NOMO-1 treated with dmso at 0.1 percent for 144 hours (cell line): ENCODE data around the gene SRPX.

Experiments used
- DNase-seq: peaks from one replicate; lab custom pipeline; 2025; ENCODE audit not compliant: unreplicated experiment; lab: John Stamatoyannopoulos, UW

The SRPX gene

DNA sequence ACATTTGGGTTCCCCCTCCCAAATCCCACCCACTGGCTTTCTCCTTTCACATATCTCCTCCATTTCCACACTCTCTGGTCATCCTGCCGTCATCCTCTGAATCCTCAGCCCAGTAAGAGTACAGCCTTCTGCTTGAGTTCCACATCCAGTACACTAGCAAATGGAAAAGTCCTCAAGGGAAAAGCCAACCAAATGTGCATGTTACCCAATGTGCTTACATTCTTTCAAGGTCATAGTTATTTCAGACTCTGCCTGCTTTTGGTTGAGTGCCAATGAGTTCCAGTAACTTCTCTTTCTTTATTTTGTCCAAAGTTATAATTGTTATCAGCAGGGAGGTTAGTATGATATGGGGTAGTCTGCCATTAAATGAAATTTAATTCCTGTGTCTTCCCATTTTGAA is 78.1 kb downstream of the SRPX start:
- DNase-seq = no peak

DNA sequence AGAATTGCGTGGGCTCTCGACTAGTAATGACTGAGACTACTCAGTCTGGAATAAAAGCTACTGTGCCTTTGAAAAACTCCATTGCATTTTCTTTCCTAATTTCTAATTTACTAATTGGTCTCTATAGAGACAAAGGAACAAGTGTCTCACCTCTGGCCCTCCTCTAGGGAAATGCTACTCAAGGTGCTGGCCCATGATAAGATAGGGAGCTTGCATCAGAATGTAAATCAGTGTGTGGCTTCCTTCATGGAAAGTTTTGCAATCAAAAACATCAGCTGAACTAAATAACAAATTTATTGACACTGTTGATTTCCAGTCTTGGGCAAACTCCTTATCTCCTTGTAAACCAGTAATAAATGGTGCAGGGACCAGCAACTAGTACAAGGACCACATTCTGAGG is 81.8 kb downstream of the SRPX start:
- no peak for DNase-seq

DNA sequence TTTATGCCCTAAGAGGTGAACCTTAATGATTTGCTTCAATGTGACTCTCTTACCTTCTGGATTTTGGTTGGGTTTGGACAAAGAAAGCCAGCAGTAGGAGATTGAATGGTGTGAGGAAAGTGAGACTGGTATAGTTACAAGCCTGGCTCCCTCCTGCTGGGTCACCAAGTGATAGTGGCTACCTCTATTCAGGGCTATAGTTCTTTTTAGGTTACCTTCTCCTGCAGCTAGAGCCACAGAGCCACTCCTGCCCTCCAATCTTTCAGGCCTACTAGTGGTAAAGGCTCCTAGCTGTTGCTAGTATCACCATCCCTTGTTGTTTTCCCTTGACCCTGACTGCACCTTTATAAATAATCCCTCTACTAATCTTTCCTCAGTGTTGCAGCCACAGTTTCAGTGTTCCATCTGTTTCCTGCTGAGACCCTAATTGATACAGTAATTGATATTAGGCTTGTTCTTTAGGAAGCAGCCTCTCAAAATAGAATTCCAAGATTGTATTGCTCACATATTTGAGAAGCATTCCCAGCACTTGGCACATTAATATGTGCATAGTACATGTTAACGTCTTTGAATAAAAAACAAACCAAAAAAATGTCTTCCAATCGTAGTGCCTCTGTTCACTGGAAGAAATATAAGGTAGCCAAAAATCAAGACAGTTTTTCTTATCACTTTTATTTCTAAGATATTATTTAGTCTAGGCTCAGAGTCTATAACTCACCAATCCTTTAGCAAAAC is 82.3 kb downstream of the SRPX start:
- DNase-seq = no peak

DNA sequence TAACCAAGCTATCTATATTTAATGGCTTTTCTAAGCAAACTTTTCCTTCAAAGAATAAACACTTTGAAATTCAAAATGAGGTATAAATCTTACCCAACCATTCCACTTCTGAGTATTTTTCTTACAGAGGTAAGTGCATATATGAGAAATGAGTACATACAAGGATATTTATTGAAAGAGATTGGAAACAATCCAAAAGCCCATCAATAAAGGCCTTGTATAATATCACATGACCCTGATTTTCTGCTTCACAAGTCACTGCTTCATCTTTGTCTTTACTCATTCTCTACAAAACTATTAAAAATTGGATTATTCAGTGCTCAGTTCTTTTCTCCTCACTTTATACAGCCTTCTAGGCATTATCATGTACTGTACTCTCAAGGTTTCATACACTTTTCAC is 91.3 kb downstream of the SRPX start:
- DNase-seq = no peak

DNA sequence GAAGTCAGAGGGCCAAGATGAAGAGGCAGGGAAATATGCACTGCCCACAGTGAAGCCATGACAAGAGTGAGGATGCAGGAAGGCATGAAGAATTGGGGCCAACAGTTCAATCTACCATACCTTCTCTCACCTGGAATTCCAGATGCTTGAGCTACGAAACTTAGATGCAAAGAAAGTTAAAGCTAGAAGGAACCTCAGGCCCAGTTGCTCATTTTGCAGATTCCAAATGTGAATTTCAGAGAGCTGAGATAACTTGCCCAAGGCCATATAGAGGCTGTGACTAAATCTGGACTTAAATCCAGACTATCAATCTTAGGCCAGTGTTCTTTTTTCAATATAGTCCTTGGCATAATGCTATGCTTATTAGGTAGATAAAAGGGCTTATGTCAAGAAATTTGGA is 92.7 kb downstream of the SRPX start:
- no peak for DNase-seq

DNA sequence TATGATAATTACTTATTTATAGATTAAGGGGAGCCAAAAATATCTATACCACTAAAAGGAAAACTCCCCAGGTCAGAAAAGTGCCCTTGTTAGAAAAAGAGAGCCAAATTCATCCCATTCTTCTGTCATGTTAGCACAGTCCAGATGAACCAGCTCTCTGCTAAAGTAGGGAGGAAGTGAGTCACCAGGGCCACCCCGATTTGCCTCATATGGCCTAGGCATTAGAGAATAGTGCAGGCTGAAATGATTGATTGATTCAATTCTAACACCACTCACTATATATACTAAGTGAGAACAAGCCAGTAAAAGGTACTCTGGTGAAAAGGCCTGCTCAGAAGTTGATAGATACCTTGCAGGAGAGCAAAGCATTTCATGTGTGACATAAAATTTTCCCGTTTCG is 94.5 kb downstream of the SRPX start:
- no peak for DNase-seq

DNA sequence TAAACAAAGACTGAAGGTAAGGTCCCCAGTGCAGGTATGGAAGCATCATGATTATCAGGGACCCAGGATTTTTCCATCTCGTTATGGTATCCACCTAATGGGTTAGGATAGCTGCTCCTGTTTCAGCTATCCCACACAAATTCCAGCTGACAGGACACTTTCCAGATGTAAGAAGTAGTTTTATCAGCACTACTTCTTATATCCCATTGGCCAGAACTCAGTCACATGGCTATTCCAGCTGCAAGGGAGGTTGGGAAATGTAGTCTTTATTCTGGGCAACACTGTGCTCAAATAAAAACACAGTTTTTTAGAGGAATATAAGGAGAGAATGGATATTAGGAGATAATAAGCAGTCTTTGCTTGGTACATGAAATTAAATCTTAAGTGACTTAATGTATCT is 96.7 kb downstream of the SRPX start:
- no peak for DNase-seq

DNA sequence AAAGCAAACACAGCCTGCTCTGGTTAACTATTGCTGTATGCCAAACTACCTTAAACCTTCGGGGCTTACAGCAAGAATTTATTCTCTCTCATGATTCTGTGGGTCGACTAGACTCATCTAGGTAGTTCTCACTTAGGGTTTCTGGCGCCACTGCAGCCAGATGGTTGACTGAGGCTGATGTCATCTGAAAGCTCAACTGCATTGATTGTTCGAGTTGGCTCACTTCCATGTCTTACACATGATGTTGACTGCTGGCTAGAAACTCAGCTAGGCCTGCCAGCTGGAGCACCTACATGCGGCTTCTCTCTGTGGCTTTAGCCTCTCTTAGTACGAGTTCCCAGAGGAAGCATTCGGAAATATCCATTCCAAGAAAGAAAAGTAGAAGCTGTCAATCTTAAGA is 103.2 kb downstream of the SRPX start:
- DNase-seq = no peak

DNA sequence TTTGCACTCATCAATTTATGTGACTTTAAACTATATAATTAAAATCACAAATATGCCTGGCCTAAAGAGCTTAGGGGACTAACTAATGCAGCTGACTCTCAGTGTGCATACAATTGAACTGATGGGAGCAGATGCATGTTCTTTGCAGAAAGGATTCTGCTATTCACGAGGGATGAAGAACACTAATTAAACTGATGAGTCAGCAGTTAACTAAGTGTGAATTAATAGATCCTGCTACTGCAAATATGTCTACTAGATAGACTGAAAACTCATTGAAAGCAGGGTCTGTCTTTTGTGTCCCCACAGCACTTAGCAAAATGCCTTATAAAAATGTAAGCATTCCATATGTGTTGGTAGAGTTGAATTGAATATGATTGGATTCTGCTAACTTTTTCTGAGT is 104.0 kb downstream of the SRPX start:
- DNase-seq = no peak

DNA sequence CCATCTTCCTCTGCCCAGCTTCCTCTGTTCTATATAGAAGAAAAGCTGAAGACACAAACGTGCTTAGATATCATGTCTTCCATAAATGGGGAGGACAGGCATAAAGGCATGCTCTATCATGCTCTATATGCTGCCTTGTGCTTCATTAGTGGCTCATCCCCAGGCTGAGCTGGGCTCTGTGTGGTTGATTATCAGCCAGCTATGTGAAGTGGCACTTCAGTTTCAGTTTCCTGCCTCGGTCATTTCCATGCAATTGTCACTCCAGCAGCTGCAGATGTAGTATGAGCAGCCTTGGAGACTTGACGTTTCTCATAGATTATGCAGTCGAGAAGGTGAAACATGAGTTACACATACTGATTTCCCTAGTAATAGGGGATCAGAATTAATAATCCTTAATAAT is 108.1 kb downstream of the SRPX start:
- no peak for DNase-seq

DNA sequence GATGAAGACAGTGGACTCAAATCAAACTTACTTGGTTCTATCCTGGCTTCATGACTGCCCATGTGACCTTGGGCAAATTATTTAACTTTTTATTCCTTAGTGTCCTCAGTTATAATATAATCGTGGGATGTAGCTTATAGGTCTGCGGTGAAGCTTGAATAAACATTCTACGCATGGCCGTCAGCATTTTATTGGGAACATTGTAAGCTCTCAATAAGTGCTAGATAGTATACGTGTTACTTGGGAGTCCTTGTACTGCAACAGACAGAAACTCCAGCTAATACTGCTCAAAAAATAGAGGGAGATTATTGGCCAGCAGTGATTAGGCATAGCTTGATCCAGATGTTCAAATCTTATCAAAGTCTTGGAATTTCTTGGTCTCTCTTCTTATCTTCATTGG is 109.5 kb downstream of the SRPX start:
- DNase-seq = no peak

DNA sequence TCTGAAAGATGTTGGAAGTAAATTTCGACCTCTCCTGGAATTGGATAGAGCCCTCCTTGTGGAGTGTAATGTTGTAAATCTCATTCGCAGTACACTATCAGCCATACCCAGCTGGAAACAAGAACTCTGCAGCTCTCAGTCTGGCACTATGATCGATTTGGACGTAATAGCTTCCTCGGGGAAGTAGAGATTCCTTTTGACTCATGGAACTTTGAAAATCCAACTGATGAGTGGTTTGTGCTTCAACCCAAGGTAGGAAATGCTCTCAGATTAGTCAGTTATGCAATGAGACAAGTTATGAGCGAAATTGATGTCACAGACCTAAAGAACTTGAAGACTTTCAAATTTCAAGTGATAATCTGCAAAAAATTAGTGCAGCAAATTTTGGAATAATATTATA is 110.4 kb downstream of the SRPX start:
- no peak for DNase-seq

DNA sequence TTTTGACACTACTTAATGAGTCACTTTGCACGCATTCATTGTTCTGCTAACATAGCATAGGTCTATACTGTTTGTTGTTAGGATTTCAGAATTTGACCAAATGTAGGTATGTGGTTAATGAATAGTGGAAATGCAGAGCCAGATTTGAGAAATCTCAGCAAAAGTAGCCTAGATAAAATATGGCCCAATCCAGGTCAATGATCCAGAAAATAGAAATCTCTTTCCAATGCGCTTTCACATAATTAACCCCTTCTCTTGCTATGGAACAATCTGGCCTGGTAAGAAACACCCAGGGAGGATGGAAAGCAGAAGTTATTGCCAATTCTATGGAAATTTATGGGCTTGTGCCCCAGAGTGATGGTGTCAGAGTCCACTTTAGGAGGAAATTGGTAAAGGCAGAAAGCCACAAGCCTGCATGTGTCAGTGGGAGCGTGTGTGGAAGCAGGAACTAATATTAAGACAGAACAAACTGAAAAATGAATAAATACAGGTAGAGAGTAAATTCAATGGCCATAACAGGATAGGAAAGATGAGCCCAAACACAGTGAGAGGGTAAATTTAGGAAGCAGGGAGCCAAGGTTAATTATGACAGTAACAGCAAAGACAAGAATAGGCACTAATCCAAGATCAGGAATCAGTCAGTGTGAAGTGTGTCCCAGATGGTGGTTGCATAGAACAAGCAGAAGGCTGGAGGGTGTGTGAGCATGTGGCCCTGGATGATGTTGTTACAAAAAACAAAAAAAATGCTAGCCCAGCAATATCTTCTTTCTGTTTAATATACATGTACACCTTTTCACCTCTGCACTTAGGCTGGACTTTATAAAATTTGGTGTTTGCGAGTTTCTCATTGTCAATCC is 111.4 kb downstream of the SRPX start:
- DNase-seq = peak; percentile 69

DNA sequence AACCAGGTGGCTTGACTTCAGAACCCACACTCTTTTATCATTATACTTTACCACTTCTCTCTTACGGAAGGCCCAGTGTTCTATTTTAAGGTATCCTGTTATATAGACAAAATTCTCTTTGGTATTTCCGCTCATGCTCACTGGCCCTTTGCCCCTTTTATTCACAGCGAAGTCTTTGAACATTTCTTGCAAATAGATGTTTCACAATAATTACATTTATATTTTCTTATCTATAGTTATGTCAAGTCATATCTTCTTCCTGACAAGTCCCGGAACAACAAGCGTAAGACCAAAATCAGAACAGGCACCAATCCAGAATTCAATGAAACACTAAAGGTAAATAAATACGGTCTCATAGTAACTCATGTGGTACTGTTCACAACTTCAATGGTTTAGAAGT is 112.3 kb downstream of the SRPX start:
- no peak for DNase-seq

DNA sequence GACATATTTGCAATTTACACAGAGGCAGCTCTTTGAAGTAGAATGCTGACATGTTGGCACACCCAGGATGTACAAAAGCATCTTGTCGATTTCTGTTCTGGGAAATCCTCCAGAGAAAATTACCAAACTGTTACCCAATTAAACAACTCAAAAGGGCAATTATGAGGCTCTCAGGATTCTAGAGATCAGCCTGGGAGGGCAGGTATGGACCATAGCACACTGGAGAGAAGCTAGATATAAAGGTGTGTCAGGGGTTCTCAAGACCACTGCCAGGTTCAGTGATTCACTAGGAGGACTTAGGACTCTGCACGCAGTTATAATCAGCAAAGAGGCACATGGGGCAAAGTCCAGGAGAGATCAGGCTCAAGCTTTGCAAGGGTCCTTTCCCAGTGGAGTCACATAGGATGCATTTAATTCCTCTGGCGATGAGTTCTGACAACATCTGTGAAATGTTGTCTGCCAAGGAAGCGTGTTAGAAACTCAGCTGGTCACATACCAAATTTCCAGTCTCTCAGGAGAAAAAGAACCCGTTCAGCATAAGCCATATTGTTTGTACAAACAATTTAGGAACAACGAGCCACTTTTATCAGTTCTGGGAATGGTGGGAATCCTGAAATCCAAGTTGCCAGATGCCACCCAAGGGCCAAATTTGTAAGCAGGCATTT is 113.5 kb downstream of the SRPX start:
- DNase-seq = no peak

DNA sequence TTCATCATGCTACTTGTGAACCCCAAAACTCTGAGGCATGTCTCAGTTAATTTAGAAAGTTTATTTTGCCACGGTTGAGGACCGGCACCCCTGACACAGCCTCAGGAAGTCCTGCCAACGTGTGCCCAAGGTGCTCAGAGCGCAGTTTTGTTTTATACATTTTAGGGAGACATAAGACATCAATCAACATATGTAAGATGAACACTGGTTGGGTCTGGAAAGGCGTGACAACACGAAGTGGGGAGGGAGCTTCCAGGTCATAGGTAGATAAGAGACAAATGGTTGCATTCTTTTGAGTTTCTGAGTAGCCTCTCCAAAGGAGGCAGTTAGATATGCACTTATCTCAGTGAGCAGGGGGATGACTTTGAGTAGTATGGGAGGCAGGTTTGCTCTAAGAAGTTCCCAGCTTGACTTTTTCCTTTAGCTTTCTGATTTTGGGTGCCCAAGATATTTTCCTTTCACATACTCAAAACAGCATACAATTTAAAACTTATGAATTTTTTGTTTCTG is 115.4 kb downstream of the SRPX start:
- no peak for DNase-seq

DNA sequence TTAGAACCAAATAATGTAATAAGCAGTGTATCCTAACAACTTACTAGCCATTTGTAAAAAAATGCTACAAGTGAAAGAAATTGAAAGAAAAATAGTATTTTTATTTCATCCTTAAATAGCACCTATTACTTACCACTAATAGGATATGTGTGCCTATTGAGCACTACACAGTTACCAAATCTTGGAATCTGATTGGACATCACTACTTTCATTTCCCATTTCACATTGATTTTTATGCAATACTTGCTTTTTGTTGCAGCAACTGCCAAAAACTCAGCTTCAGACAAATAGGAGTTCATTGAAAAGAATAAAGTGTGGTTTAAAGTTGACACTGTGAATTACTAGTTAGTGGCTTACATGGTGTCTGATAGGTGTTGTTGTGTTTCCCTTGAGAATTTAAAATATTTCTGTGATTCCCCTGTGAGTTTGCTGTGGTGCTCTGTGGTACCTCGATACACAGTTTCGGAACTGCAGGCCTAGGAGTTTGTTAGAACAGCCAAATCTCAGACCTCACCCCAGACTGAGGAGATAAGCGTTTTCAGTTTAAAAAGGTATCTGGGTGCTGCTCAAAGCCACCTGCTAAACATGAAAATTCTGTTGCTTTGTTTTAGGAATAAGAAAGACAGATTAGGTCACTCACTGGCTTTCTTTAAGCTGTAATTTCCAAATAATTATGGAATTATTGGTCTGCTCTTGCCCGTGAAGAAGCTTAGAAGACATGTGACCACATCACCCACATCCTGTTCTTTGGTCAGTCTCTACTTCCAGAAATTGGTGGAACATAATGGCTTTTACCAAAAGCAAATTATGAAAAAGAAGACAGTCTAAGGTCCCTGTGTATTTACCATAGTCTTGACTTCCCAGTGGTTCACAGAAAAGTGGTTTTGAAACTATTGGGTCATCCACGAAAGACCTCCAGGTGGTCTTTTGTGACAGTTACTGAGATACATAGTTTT is 116.5 kb downstream of the SRPX start:
- DNase-seq = no peak

DNA sequence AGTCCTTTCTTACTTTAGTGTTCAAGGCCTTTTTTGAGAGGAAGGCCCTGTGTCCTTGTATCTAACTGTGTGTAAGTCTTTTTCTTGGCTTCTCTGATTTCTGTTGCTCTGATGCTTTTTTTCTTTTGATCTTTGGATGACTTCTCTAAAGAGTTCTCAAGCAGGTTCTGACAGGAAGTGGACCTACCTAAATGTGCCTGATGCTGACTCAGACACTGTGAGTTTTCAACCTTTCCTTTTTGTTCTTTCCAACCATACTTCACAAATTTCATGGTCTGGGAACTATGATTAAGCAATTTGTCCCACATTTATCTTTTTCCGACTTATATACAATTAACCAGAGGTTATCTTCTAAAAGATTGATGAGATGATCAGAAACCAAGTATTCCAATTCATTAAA is 117.8 kb downstream of the SRPX start:
- DNase-seq = no peak

DNA sequence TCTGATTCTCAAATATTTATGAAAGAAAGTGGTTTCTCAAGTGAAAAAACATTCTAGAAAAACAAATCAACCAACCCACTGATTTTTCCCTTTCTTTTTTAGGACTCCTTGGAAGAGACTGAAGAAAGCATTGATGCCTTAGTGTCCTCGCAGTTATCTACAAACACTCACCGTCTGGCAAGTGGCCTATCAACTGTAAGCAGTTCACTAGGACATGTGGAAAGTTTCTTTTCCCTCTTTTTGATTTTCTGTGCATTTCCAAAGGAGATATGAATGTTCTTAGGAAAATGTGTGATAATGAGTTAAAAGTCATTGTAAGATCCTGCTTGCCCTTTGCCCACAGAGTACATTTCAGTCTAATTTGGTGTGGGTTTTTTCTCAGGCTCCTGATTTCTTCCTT is 118.4 kb downstream of the SRPX start:
- DNase-seq = no peak

DNA sequence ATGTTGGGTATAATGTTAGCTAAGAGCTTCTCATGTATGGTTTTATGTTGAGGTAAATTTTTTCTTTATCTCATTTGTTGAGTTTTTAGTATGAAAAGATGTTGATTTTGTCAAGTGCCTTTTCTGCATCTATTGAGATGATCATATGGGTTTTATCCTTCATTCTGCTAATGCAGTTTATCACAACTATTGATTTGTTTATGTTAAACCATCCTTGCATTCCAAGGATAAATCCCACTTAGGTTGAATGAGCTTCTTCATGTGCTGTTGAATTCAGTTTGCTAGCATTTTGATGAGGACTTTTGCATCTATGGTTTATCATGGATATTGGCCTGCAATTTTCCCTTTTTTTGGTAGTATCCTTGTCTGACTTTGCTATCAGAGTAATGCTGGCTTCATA is 121.0 kb downstream of the SRPX start:
- DNase-seq = no peak
